ENCODE data around the gene SLC12A1.

Gene SLC12A1

DNA sequence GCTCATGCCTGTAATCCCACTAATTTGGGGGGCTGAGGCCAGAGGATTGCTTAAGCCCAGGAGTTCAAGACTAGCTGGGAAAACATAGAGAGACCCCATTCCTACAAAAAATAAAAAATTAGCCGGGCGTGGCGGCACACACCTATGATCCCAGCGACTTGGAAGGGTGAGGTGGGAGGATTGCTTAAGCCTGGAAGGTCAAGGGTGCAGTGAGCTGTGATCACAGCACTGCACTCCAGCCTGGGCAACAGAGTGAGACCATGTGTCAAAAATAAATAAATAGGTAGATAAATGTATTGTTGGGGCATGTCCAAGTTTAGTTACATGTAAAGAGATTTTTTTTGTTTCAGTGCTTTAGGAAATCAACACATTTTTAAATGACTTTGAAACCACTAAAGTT, 36.4 kb downstream of the SLC12A1 start:
- no peak for DNase-seq (ENCODE audit: low read depth in 2 of 2)

DNA sequence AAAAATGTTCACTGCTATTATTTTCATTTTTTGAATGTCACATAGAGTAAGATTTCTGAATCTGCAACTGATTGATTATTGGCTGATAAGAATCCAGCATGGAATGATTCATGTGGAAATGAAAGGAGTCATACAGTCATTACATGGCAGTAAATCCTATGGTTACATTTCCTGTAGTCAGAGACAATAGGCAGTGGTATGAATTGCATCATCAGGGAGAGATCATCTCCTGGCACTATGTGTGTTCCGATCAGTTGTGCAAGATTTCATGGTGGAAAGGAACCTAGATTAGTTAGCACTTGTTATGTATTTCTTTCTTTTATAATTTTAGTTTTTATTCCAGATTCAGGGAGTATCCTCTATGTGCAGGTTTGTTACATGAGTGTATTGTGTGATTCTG, 38.8 kb downstream of the SLC12A1 start:
- no peak for DNase-seq (ENCODE audit: low read depth in 2 of 2)

DNA sequence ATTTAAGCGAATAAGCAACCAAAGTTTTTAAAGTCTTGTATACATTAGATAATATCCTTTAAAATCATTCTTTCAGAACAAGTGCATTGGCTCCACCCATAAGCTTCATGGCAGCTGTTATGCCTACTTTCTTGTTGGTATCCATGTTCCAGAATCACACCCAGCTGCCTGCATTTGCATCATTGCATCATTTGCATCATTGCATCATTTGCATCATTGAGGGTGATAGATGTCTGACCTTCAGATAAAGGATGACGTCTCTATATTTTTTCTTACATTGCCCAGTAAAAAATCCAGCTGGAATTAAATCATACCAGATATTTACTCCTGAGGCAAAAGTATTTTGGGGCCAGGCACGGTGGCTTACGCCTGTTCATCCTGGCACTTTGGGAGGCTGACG, 42.3 kb downstream of the SLC12A1 start:
- no peak for DNase-seq (ENCODE audit: low read depth in 2 of 2)

DNA sequence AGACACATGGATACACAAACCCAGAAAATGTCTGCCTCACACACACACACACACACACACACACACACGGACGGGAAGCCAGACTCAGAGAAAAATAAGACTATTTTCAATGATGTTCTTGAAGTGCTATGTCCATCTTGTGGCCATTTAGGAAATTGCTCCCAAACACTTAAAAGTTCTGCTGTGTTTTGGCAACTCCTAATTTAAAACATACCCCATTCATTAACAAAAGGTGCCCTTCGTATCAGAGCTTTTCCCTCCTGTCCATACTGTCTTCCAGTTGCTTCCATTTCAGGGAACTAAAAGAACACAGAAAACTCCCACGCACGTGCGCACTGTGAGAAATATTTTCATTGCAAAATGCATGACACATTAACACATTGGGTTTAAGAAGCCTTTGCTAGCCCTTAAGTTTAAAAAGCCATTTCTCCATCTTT, 44.6 kb downstream of the SLC12A1 start:
- DNase-seq (ENCODE audit: low read depth in 2 of 2), result no peak

DNA sequence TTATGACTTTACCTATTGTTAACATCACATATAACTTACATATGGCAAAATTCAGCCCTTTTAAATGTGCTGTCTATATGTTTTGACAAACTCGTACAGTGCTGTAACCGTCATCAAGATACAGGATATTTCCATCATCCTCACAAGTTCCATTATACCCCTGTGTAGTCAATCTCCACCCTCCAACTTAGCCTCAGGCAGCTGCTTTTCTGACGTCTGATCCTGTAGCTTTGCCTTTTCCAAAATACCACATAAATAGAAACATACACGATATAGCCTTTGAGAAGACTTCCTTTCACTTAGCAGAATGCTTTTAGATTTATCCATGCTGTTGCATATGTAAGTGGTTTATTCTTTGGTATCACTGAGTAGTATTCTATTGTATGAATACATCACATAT, 47.1 kb downstream of the SLC12A1 start:
- DNase-seq (ENCODE audit: low read depth in 2 of 2), result no peak

- no peak for DNase-seq (ENCODE audit: low read depth in 2 of 2)
Observed at GRCh38 chr15:48265135-48265534, 59.0 kb downstream of the SLC12A1 start.

DNA sequence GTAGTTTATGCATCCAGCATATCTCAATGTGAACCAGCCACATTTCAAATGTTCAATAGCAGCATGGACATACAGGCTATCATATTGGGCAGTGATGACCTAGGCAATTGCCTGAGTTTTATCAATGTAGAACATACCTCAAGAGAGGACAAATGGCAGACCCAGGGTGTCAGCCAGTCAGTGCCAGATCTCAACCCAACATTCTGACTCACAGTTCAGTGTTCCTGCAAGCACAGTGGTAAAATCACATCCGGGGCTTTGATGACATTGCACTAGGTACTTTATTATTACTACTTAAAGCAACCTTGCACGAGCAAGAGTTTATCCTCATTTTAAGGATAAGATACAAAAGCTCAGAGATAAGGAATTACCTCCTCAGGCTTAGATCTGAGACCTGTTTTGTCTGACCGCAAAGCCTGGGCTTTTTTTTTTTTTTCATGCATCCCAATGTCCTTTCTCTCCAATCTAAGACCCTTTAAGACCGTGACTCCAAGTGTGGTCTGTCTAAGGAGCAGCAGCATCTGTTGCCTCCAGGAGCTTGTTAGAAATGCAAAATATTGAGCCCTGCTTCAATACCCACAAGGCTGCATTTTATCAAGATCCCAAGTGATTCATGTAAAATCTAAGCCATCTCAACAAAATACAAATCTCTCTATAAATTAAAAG, 60.1 kb downstream of the SLC12A1 start:
- DNase-seq (ENCODE audit: low read depth in 2 of 2), result no peak

DNA sequence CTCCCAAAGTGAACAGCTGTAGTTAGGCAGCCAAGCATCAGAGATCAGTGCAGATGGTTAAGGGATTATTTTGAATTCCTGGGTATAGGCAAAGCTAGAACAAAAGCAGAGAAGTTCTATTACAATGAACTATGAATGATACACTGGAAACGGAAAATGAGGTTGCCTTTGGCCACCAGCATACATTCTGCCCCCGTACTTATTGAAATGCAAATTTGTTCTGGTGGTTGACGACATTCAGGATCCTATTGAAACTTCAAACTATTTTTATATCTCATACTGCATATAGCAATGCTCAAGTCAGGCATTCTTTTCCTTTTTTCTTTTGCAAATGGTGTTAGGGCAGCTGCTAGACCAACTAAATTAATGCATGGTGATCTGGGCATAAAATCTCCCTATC, 61.7 kb downstream of the SLC12A1 start:
- DNase-seq (ENCODE audit: low read depth in 2 of 2), result no peak

DNA sequence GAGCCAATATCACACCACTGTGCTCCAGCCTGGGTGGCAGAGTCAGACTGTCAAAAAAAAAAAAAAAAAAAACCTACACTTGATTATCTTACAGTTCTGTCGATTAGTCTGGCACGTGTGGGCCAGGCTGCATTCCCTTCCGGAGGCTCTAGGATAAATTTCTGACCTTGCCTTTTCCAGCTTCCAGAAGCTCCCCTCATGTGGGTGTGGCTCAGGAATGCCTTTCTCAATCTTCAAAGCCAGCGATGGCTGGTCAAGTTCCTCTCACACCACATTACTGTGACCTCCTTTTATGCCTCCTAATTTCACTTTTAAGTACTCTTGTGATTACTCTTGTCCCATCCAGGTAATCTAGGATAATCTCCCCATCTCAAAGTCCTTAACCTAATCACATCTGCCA, 66.9 kb downstream of the SLC12A1 start:
- DNase-seq (ENCODE audit: low read depth in 2 of 2), result no peak

GRCh38 chr15:48278666-48279065, 72.6 kb downstream of the SLC12A1 start:
- DNase-seq (ENCODE audit: low read depth in 2 of 2), result no peak

- no peak for DNase-seq (ENCODE audit: low read depth in 2 of 2)
Observed at GRCh38 chr15:48279608-48280007, 73.5 kb downstream of the SLC12A1 start.

DNA sequence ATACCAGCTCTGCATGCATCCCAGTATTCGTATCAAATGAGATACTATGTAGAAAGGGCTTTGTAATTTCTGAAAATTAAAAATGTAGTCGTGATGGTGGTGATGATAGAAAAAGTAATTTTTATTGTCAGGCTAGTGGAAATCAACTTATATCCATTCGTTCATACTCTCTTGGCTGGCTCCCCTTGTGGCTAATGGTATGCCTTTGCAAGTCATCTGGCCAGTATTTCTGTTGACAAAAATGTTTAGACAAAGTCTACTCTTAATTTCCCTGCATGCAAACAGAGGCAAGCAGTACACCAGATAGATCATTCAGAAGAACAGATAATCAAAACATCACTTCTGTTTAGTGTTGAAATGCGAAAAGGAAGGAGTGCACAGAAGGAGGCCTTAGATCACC, 75.6 kb downstream of the SLC12A1 start:
- DNase-seq (ENCODE audit: low read depth in 2 of 2), result no peak

- no peak for DNase-seq (ENCODE audit: low read depth in 2 of 2)
Observed at GRCh38 chr15:48282216-48282615, 76.1 kb downstream of the SLC12A1 start.

- DNase-seq (ENCODE audit: low read depth in 2 of 2), result no peak
Observed at GRCh38 chr15:48283396-48284145, 77.5 kb downstream of the SLC12A1 start.

GRCh38 chr15:48285329-48286214, 79.5 kb downstream of the SLC12A1 start:
- peak in 1 of 2 donors; percentile 20 for DNase-seq (ENCODE audit: low read depth in 2 of 2)

DNA sequence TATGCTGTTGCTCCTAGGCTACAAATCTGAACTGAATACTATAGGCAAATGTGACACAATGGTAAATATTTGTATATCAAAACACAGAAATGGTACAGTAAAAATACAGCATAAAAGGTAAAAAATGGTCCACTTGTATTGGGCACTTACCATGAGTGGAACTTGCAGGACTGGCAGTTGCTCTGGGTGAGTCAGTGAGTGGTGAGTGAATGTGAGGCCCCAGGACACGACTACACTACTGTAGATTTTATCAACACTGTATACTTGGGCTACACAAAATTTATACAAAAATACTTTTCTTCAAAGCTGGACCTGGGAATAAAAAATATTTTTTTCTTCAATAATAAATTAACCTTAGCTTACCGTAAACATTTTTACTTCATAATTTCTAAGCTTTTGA, 83.5 kb downstream of the SLC12A1 start:
- DNase-seq (ENCODE audit: low read depth in 2 of 2), result no peak

DNA sequence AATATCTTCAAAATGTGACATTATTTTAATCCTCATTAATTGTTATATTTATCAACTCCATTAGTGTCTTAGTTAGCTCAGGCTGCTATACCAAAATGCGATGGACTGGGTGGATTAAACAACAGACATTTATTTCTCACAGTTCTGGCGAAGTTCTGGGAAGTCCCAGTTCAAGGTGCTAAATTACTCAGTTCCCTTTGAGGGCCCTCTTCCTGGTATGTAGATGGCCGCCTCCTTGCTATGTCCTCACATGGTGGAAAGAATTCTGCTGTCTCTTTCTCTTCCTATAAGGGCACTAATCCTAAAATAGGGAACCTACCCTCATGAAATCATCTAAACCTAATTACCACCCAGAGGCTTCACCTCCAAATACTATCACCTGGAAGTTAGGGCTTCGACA, 86.4 kb downstream of the SLC12A1 start:
- DNase-seq (ENCODE audit: low read depth in 2 of 2), result no peak

GRCh38 chr15:48297668-48298067, 91.6 kb downstream of the SLC12A1 start:
- no peak for DNase-seq (ENCODE audit: low read depth in 2 of 2)

DNA sequence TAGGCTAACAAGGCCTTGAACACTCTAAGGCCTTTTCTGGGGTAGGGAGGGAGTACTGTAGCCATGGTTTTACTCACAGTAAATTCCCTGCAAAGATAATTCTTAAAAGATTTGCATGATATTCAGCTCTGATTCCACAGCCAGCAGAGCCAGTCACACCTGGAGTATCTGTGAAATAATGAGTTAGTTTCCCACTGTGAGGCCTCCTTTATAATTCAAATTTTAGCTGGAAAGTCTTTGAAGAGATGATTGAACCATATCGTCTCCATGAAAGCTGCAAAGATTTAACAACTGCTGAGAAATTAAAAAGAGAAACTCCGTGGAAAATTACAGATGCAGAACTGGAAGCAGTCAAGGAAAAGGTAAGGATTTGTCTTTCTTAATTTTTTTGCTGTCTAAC, 92.8 kb downstream of the SLC12A1 start:
- no peak for DNase-seq (ENCODE audit: low read depth in 2 of 2)

DNA sequence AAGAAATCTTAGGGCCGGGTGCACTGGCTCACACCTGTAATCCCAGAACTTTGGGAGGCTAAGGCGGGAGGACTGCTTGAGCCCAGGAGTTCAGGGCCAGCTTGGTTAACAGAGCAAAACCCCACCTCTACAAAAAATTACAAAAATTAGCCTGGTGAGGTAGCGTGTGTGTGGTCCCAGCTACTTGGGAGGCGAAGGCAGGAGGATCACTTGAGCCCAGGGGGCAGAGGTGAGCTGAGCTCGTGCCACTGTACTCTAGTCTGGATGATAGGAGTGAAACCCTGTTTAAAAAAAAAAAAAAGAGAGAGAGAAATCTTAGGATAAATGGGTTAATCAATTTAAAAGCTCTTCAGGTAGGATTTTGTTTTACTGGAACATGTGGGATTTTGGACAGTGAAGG, 93.9 kb downstream of the SLC12A1 start:
- no peak for DNase-seq (ENCODE audit: low read depth in 2 of 2)

- no peak for DNase-seq (ENCODE audit: low read depth in 2 of 2)
Observed at GRCh38 chr15:48304398-48304797, 98.3 kb downstream of the SLC12A1 start.

GRCh38 chr15:48306639-48307038, 100.5 kb downstream of the SLC12A1 start:
- no peak for DNase-seq (ENCODE audit: low read depth in 2 of 2)

GRCh38 chr15:48307586-48307985, 101.5 kb downstream of the SLC12A1 start:
- no peak for DNase-seq (ENCODE audit: low read depth in 2 of 2)

Measured in stimulated activated CD4-positive, alpha-beta T cell treated with anti-CD3 and anti-CD28 coated beads, Interleukin-4, amount 100 ng/mL, for 48 hours (primary cell).